ENCODE data around the gene NSD2.

The NSD2 gene

DNA sequence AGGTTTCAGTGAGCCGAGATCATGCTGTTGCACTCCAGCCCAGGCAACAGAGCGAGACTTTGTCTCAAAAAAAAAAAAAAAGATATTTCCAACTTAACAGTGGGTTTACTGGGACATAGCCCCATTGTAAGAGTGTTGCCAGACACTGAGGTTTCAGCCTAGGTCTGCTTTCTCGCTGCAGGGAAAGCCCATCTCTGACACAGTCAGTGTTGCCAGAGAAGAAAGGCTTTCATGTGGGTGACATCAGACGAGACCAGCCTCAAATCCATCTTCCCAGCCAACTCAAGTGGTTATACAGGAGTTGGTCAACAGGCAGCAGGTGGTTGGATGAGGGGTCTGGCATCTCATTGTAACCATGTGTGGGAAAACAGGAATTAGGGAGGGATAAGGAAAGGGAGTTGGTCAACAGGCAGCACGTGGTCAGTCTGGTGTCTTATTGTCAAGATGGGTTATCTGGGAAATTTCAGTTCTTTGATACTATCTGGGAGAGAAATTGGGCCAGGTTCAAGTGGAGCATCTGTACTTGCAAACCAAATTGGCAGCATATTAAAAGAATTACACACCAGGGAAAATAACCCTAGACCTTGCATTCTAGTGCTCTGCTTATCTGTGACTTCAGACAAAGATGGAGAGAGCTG, 96.4 kb downstream of the NSD2 start:
- Histone ChIP-seq H3K9me3 (ENCODE audit: control extremely low read depth in 1 of 5, control insufficient read depth in 4 of 5, insufficient read depth in 2 of 5, low read depth in 1 of 5, low read length in 4 of 5) (no peaks in the 10 kb centered on the region), H3K36me3 (ENCODE audit: control insufficient read depth in 4 of 4, insufficient read depth in 4 of 4, low read length in 3 of 4) (peaks cover 31 to 85% (median 61%) of the 10 kb centered on the region in 4 experiments), H3K4me1 (ENCODE audit: control extremely low read depth in 1 of 4, control insufficient read depth in 4 of 4, insufficient read depth in 4 of 4, low read length in 3 of 4) (no peaks in the 10 kb centered on the region), H3K27ac (ENCODE audit: insufficient read depth in 1 of 2, low read depth in 1 of 2, low read length in 2 of 2, poor library complexity in 1 of 2, severe bottlenecking in 2 of 2) (no peak overlapping the region), H3K4me3 (ENCODE audit: control insufficient read depth in 1 of 7, extremely low read depth in 1 of 7, insufficient read depth in 4 of 7, low read depth in 2 of 7, low read length in 6 of 7) (no peak overlapping the region), H3K27me3 (replicated peaks in 2 of 5; ENCODE audit: control insufficient read depth in 4 of 5, insufficient read depth in 5 of 5, low read length in 4 of 5) (no peaks in the 10 kb centered on the region)
- WGBS (ENCODE audit: insufficient coverage) = 100% methylated on average over 1 of the region's 5 CpGs
- no peak for DNase-seq
- POLR2A ChIA-PET = no interaction called here
- CTCF ChIA-PET = no interaction called here

DNA sequence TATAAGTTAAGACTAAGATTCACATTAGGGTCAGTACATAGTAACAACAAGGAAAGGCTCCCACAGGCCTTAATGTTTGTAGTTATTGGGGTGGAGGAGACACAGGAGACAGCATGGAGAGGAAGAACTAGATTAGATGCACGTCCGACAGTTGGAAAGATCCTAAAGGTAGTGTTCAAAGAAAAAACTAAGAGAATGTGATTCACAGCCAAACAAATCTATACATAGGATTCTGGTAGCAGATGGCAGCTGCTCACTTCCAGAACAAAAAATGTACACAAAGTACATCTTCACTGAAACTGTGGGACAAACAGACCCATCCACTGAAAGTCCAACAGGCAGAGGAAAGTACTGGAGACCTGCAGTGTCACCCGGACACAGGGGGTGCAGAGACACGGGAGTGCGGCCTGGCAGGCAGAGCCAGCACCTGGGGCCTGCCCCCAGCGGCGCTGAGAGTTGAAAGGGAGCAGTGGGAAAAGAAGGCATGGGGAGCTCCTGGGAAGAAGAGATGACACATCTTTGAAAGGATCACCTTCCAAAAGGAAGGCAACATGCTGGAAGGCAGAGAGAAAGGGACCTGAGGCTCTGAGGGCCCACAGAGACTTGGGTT, 97.6 kb downstream of the NSD2 start:
- Histone ChIP-seq H3K4me1 (ENCODE audit: control extremely low read depth in 1 of 4, control insufficient read depth in 4 of 4, insufficient read depth in 4 of 4, low read length in 3 of 4) (no peaks in the 10 kb centered on the region), H3K9me3 (ENCODE audit: control extremely low read depth in 1 of 5, control insufficient read depth in 4 of 5, insufficient read depth in 2 of 5, low read depth in 1 of 5, low read length in 4 of 5) (no peaks in the 10 kb centered on the region), H3K27me3 (replicated peaks in 2 of 5; ENCODE audit: control insufficient read depth in 4 of 5, insufficient read depth in 5 of 5, low read length in 4 of 5) (no peaks in the 10 kb centered on the region), H3K4me3 (ENCODE audit: control insufficient read depth in 1 of 7, extremely low read depth in 1 of 7, insufficient read depth in 4 of 7, low read depth in 2 of 7, low read length in 6 of 7) (no peak overlapping the region), H3K36me3 (ENCODE audit: control insufficient read depth in 4 of 4, insufficient read depth in 4 of 4, low read length in 3 of 4) (peaks cover 25 to 84% (median 57%) of the 10 kb centered on the region in 4 experiments), H3K27ac (ENCODE audit: insufficient read depth in 1 of 2, low read depth in 1 of 2, low read length in 2 of 2, poor library complexity in 1 of 2, severe bottlenecking in 2 of 2) (no peak overlapping the region)
- DNase-seq = no peak
- ChIA-PET POLR2A (no interaction called here), CTCF (no interaction called here)
- 100% methylated on average over 3 of the region's 7 CpGs for WGBS (ENCODE audit: insufficient coverage)

DNA sequence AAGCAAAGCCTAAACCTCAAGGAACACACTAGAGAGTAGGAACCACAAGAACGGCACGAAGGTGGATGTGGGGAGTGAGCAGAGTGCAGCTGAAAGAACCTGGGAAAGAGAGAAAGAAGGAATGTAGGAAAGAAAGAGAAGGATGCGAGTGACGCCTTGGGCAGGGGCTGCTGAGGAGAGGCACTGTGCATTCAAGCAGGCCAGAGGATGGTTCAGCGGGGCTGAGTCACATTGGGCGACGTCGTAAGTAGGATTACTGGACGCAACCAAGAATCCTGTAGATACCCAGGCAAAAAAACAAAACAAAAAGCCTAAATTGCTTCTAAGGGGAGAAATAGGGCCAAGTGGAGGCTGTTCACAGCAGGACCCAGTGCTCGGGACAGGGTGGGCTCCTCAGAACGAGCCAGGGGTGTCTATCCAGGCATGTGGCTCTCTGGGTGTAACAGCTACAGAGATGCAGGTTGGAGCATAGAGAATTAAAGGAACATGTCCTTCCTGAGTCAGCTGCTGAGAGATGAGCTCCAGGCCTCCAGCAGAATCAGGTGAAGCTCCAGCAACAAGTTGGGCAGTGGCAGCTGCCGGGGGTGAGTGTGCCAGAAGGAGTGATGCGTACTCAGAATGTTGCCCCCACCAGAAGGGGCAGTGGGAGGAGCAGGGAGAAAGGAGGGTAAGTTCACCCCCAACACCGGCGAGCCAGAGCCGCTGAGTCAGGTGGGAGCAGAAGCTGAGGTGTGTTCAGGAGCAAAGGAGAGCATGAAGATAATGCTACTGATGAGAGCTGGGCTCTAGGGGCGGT, 98.9 kb downstream of the NSD2 start:
- peaks cover 22 to 82% (median 57%) of the 10 kb centered on the region in 4 experiments for H3K36me3 ChIP-seq (ENCODE audit: control insufficient read depth in 4 of 4, insufficient read depth in 4 of 4, low read length in 3 of 4)
- H3K27me3 ChIP-seq (replicated peaks in 2 of 5; ENCODE audit: control insufficient read depth in 4 of 5, insufficient read depth in 5 of 5, low read length in 4 of 5) = no peaks in the 10 kb centered on the region
- no peak for DNase-seq
- ChIA-PET POLR2A (interaction anchor here (0.6 kb wide), 1 partner anchor 110 kb away, joined by 4 read pairs; no protein-coding TSS in a partner anchor), CTCF (no interaction called here)
- no peak overlapping the region for H3K27ac ChIP-seq (ENCODE audit: insufficient read depth in 1 of 2, low read depth in 1 of 2, low read length in 2 of 2, poor library complexity in 1 of 2, severe bottlenecking in 2 of 2)
- H3K9me3 ChIP-seq (ENCODE audit: control extremely low read depth in 1 of 5, control insufficient read depth in 4 of 5, insufficient read depth in 2 of 5, low read depth in 1 of 5, low read length in 4 of 5) = no peaks in the 10 kb centered on the region
- 99% methylated on average over 17 of the region's 17 CpGs for WGBS (ENCODE audit: insufficient coverage)
- no peak overlapping the region for H3K4me3 ChIP-seq (ENCODE audit: control insufficient read depth in 1 of 7, extremely low read depth in 1 of 7, insufficient read depth in 4 of 7, low read depth in 2 of 7, low read length in 6 of 7)
- H3K4me1 ChIP-seq (ENCODE audit: control extremely low read depth in 1 of 4, control insufficient read depth in 4 of 4, insufficient read depth in 4 of 4, low read length in 3 of 4) = no peaks in the 10 kb centered on the region

DNA sequence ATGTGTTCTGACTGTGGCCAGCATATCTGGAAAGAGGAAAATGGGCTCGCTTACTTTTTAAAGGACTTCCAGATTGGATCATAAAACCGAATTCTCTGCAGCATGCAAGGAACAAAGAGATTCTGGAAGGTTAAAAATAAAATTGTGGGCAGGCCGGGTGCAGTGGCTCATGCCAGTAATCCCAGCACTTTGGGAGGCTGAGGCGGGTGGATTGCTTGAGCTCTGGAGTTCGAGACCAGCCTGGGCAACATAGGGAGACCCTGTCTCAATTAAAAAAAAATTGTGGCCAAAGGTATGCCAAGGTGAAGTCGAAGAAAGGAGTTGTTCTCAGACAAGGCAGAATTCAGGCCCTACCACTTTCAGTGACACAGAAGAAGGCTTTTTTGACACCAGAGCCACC, 99.7 kb downstream of the NSD2 start:
- WGBS (ENCODE audit: insufficient coverage) = 97% methylated on average over 6 of the region's 6 CpGs
- no peak overlapping the region for H3K27ac ChIP-seq (ENCODE audit: insufficient read depth in 1 of 2, low read depth in 1 of 2, low read length in 2 of 2, poor library complexity in 1 of 2, severe bottlenecking in 2 of 2)
- ChIA-PET CTCF (no interaction called here), POLR2A (no interaction called here)
- no peak overlapping the region for H3K4me3 ChIP-seq (ENCODE audit: control insufficient read depth in 1 of 7, extremely low read depth in 1 of 7, insufficient read depth in 4 of 7, low read depth in 2 of 7, low read length in 6 of 7)
- no peaks in the 10 kb centered on the region for H3K27me3 ChIP-seq (replicated peaks in 2 of 5; ENCODE audit: control insufficient read depth in 4 of 5, insufficient read depth in 5 of 5, low read length in 4 of 5)
- H3K9me3 ChIP-seq (ENCODE audit: control extremely low read depth in 1 of 5, control insufficient read depth in 4 of 5, insufficient read depth in 2 of 5, low read depth in 1 of 5, low read length in 4 of 5) = no peaks in the 10 kb centered on the region
- DNase-seq = no peak
- H3K4me1 ChIP-seq (ENCODE audit: control extremely low read depth in 1 of 4, control insufficient read depth in 4 of 4, insufficient read depth in 4 of 4, low read length in 3 of 4) = no peaks in the 10 kb centered on the region
- peaks cover 16 to 82% (median 60%) of the 10 kb centered on the region in 4 experiments for H3K36me3 ChIP-seq (ENCODE audit: control insufficient read depth in 4 of 4, insufficient read depth in 4 of 4, low read length in 3 of 4)

DNA sequence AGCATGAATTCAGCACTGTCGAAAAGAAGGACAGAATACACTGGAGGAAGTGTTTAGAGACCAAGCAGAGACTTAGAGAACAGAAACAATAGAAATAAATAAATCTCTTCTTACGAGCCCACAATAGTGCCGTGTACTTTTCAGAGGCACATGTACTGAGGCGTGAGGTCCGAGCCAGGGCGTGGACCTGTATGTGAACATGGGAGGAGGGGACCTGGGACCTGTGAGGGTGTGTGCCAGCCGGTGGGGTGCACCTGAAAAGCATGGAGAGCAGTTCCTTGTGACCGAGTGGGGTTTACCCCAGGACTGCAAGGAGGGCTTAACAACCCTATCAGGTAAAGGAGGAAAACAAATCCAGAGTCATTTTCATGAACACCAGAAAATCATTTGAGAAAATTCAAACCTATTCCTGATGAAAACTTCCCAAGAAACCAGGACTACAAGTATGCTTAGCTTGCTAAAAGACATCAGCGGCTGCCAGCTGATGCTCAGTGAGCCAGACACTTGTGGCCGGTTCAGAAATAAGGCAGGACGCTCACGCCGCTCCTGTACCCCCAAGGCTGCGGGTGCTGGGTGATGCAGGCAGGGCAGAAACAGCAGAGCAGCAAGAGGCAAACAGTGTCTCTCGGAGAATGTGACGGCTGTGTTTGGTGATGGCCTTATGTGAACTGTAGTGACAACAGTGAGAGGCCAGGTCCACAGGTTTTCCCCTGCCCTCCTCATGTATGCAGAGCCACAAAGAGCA, 100.4 kb downstream of the NSD2 start:
- no peak for DNase-seq
- ChIA-PET CTCF (no interaction called here), POLR2A (no interaction called here)
- H3K4me3 ChIP-seq (ENCODE audit: control insufficient read depth in 1 of 7, extremely low read depth in 1 of 7, insufficient read depth in 4 of 7, low read depth in 2 of 7, low read length in 6 of 7) = no peak overlapping the region
- no peak overlapping the region for H3K27ac ChIP-seq (ENCODE audit: insufficient read depth in 1 of 2, low read depth in 1 of 2, low read length in 2 of 2, poor library complexity in 1 of 2, severe bottlenecking in 2 of 2)
- no peaks in the 10 kb centered on the region for H3K9me3 ChIP-seq (ENCODE audit: control extremely low read depth in 1 of 5, control insufficient read depth in 4 of 5, insufficient read depth in 2 of 5, low read depth in 1 of 5, low read length in 4 of 5)
- WGBS (ENCODE audit: insufficient coverage) = 98% methylated on average over 14 of the region's 16 CpGs
- no peaks in the 10 kb centered on the region for H3K27me3 ChIP-seq (replicated peaks in 2 of 5; ENCODE audit: control insufficient read depth in 4 of 5, insufficient read depth in 5 of 5, low read length in 4 of 5)
- peaks cover 14 to 89% (median 66%) of the 10 kb centered on the region in 4 experiments for H3K36me3 ChIP-seq (ENCODE audit: control insufficient read depth in 4 of 4, insufficient read depth in 4 of 4, low read length in 3 of 4)
- no peaks in the 10 kb centered on the region for H3K4me1 ChIP-seq (ENCODE audit: control extremely low read depth in 1 of 4, control insufficient read depth in 4 of 4, insufficient read depth in 4 of 4, low read length in 3 of 4)

DNA sequence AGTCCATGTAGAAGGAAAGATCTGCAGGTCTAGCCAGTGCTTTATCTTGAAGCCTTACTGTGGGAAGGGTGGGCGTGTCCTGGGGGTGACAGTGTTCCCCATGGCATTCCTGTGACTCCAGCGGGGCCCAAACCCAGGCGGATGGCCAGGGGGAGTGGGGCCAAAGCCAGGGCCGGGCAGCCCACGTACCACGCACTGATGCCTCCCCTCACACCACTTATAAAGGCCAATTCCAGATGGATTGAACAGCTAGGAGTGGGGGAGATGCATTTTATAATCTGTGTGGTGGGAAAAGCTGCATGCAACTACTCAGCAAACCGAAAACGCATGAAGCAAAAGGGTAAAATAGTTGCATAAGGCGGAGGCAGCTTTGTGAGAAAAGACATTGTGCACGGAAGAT, 101.2 kb downstream of the NSD2 start:
- DNase-seq = no peak
- Histone ChIP-seq H3K4me1 (ENCODE audit: control extremely low read depth in 1 of 4, control insufficient read depth in 4 of 4, insufficient read depth in 4 of 4, low read length in 3 of 4) (no peaks in the 10 kb centered on the region), H3K27ac (ENCODE audit: insufficient read depth in 1 of 2, low read depth in 1 of 2, low read length in 2 of 2, poor library complexity in 1 of 2, severe bottlenecking in 2 of 2) (no peak overlapping the region), H3K4me3 (ENCODE audit: control insufficient read depth in 1 of 7, extremely low read depth in 1 of 7, insufficient read depth in 4 of 7, low read depth in 2 of 7, low read length in 6 of 7) (no peak overlapping the region), H3K27me3 (replicated peaks in 2 of 5; ENCODE audit: control insufficient read depth in 4 of 5, insufficient read depth in 5 of 5, low read length in 4 of 5) (no peaks in the 10 kb centered on the region), H3K36me3 (ENCODE audit: control insufficient read depth in 4 of 4, insufficient read depth in 4 of 4, low read length in 3 of 4) (peaks cover 14 to 94% (median 72%) of the 10 kb centered on the region in 4 experiments), H3K9me3 (ENCODE audit: control extremely low read depth in 1 of 5, control insufficient read depth in 4 of 5, insufficient read depth in 2 of 5, low read depth in 1 of 5, low read length in 4 of 5) (no peaks in the 10 kb centered on the region)
- 100% methylated on average over 5 of the region's 10 CpGs for WGBS (ENCODE audit: insufficient coverage)
- CTCF ChIA-PET = no interaction called here
- POLR2A ChIA-PET = no interaction called here
